Calu3 (cell line): ENCODE measurements around the gene IRF2BPL. TPM values are rescaled to one million over a fixed set of nuclear protein-coding genes. Genes with fewer than 3 reads are reported as not detected.

Source experiments
- BruUV-seq: library from RNA; stranded (reverse); fragments of 400-500 nt; replicated peaks from 2 replicates; lab custom pipeline; 2021; lab: Mats Ljungman, UMichigan
- CTCF ChIA-PET: fragments of 300-600 bp; sonication (Branson Sonifier 250); formaldehyde crosslinking; loops from one replicate; lab custom pipeline; 2022; ENCODE audit warnings: antibody characterized with exemption; lab: Charles Lee
- DNase-seq: peaks from one replicate; pipeline ENCODE4 v3.0.0; 2022
- H3K27ac Mint-ChIP-seq: one replicate; pipeline ENCODE4 v1.8.0; 2022; ENCODE audit warnings: mixed read lengths; ENCODE audit not compliant: unreplicated experiment
- H3K27me3 Mint-ChIP-seq: one replicate; pipeline ENCODE4 v1.8.0; 2022; ENCODE audit warnings: mixed read lengths; ENCODE audit not compliant: unreplicated experiment
- H3K36me3 Mint-ChIP-seq: one replicate; pipeline ENCODE4 v1.8.0; 2022; ENCODE audit warnings: mild to moderate bottlenecking, moderate library complexity, mixed read lengths; ENCODE audit not compliant: insufficient read depth, unreplicated experiment
- H3K4me1 Mint-ChIP-seq: one replicate; pipeline ENCODE4 v1.8.0; 2022; ENCODE audit warnings: mild to moderate bottlenecking, low read depth, mixed read lengths; ENCODE audit not compliant: unreplicated experiment
- H3K4me3 Mint-ChIP-seq: one replicate; pipeline ENCODE4 v1.8.0; 2022; ENCODE audit warnings: mild to moderate bottlenecking, low read depth, moderate library complexity, mixed read lengths; ENCODE audit not compliant: unreplicated experiment
- H3K9me3 Mint-ChIP-seq: one replicate; pipeline ENCODE4 v1.8.0; 2022; ENCODE audit warnings: low read depth, mixed read lengths; ENCODE audit not compliant: unreplicated experiment
- intact Hi-C: fragments of 100-400 bp; cut with micrococcal nuclease; formaldehyde crosslinking; loops from one replicate; pipeline ENCODE4 v1.10.0; 2022; ENCODE audit not compliant: unreplicated experiment
- total RNA-seq: library from RNA; stranded (reverse); gene quantifications from 2 replicates; pipeline ENCODE4 v1.2.3, GENCODE V29; 2022
- TF ChIP-seq, protein P1 (sequence below): fragments of 200-600 bp; IDR thresholded peaks from one replicate; pipeline ENCODE4 v1.8.0; 2022; ENCODE audit warnings: antibody characterized with exemption; ENCODE audit not compliant: unreplicated experiment

The IRF2BPL gene
- total RNA-seq, 1 experiment from 2014 or later = 30.1 TPM

DNA sequence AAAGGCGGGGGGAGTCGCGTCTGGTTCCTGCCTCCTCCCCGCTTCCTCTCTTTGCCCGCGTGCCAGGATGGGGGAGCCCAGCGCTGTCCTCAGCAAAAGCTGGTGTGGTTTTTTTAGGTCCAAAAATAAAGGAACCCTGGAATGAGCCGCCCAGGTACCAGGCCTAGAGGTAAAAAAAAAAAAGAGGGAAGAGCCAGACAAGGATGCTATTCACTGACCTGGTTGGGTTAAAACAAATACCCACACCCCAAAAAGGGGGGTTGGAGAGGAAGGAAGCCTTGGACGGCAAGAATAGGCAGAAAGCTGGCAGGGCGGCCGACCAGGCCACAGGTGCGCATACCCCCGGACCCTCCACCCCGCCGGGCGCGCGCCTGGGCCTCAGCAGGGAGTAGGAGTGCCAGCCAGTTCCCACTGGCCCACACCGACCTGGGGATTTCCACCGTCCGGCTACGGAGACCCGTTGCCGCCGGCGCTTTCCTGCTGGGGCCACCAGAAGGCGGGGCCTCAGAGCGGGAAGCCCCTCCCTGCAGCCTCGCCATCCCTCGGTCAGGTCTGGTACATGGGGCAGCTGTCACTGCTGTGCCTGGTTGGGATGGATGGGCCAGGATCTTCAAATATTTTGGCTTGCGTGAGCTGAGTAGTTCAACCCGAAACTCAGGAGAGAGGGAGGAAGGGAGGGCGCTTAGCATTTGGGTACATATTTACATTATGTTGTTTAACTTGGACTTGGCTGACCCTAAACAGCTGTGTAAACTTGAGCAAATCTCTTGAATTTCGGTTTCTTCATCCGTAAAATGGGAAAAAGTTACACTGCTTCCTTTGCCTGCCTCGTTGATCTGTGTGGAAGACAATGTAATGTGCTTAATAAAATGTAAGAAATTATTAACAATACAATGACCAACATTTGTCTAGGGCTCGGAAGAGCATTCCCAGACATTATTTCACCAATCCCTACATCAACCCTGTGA, 5.4 kb upstream of the IRF2BPL start:
- BruUV-seq = TSS peak; percentile 62
- Mint-ChIP-seq H3K36me3 (peaks cover 19% of the 10 kb centered on the region), H3K27me3 (no peaks in the 10 kb centered on the region), H3K4me1 (peaks cover 54% of the 10 kb centered on the region), H3K27ac (peak overlapping the region; percentile 62), H3K4me3 (peak overlapping the region; percentile 79), H3K9me3 (no peaks in the 10 kb centered on the region)
- intact Hi-C loops = loop anchor here (1.0 kb wide), 1 partner anchor 36 kb away; no protein-coding TSS in a partner anchor
- TF ChIP-seq, protein P1, sequence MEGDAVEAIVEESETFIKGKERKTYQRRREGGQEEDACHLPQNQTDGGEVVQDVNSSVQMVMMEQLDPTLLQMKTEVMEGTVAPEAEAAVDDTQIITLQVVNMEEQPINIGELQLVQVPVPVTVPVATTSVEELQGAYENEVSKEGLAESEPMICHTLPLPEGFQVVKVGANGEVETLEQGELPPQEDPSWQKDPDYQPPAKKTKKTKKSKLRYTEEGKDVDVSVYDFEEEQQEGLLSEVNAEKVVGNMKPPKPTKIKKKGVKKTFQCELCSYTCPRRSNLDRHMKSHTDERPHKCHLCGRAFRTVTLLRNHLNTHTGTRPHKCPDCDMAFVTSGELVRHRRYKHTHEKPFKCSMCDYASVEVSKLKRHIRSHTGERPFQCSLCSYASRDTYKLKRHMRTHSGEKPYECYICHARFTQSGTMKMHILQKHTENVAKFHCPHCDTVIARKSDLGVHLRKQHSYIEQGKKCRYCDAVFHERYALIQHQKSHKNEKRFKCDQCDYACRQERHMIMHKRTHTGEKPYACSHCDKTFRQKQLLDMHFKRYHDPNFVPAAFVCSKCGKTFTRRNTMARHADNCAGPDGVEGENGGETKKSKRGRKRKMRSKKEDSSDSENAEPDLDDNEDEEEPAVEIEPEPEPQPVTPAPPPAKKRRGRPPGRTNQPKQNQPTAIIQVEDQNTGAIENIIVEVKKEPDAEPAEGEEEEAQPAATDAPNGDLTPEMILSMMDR = no peak
- CTCF ChIA-PET = interaction anchor here (0.7 to 1.4 kb wide), 3 partner anchors 9 to 149 kb away, joined by 3 to 4 read pairs (median 3); no protein-coding TSS in a partner anchor
- peak; percentile 92 for DNase-seq

DNA sequence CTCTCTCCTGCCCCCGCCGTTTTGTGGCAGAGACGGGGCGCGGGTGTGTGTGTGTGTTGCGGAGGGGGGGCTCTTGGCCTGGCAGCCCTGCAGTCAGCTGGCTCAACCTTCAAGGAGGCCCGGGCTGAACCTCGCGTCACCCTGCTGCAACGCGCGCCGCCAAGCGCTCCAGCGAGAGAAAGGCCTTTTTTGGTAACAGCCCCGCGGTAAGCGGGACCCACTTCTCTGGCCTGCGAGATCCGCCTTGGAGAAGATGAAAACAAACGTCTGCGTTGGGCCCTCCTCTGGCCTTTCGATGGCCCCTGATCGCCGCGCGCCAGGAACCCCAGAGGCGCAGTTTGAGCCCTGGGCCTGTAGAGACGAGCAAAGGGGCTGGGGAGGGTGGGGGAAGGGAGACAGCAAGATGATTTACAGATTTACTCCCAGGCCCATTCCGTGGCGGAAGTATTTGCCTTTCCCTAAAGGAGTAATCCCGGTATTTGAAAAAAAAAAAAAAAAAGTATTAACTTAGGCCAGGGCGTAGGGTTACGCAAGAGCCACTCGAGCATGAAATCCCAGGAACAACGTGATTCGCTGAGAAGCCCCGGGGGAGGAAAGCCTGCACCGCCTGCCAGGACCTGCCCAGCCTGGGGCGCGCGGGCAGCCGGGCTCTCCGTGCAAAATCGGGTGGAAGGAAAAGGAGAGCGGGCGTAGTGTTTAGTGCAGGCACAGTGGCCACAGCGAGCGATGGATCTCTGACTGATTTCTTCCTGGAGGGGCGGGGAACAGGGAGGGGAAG, 4.5 kb upstream of the IRF2BPL start:
- H3K4me1 Mint-ChIP-seq = peaks cover 52% of the 10 kb centered on the region
- intact Hi-C loops = loop anchor here (1.0 kb wide), 1 partner anchor 37 kb away; no protein-coding TSS in a partner anchor
- peak; percentile 85 for DNase-seq
- H3K27ac Mint-ChIP-seq = peak overlapping the region; percentile 62
- TF ChIP-seq, protein P1 = no peak
- CTCF ChIA-PET = interaction anchor here (1.4 kb wide), 1 partner anchor 10 kb away, joined by 3 read pairs; no protein-coding TSS in a partner anchor
- BruUV-seq = TSS peak; percentile 51
- no peaks in the 10 kb centered on the region for H3K9me3 Mint-ChIP-seq
- no peaks in the 10 kb centered on the region for H3K27me3 Mint-ChIP-seq
- H3K4me3 Mint-ChIP-seq = peak overlapping the region; percentile 79
- H3K36me3 Mint-ChIP-seq = peaks cover 27% of the 10 kb centered on the region

DNA sequence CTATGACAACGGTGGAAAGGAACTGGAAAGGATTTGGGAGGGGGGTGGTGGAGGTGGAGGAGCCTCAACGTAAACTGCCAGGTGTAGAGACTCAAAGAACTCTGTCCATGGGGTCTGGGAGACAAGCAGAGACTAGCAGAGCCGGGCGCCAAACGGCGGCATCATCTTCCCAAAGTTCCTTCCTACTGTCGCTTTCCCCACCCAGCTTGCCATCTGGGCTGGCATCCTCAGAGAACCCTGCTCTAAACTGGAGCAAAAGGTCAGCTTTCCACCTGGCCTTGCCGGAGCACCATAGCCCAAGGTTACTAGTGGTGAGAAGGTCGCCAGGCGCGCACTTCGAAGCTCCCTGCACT, 4.0 kb upstream of the IRF2BPL start:
- Mint-ChIP-seq H3K36me3 (peaks cover 32% of the 10 kb centered on the region), H3K4me1 (peaks cover 51% of the 10 kb centered on the region), H3K27me3 (no peaks in the 10 kb centered on the region), H3K27ac (peak overlapping the region; percentile 62), H3K9me3 (no peaks in the 10 kb centered on the region), H3K4me3 (peak overlapping the region; percentile 79)
- DNase-seq = no peak
- intact Hi-C loops = no loop called here
- no TSS peak for BruUV-seq
- CTCF ChIA-PET = no interaction called here
- TF ChIP-seq, protein P1 = no peak

DNA sequence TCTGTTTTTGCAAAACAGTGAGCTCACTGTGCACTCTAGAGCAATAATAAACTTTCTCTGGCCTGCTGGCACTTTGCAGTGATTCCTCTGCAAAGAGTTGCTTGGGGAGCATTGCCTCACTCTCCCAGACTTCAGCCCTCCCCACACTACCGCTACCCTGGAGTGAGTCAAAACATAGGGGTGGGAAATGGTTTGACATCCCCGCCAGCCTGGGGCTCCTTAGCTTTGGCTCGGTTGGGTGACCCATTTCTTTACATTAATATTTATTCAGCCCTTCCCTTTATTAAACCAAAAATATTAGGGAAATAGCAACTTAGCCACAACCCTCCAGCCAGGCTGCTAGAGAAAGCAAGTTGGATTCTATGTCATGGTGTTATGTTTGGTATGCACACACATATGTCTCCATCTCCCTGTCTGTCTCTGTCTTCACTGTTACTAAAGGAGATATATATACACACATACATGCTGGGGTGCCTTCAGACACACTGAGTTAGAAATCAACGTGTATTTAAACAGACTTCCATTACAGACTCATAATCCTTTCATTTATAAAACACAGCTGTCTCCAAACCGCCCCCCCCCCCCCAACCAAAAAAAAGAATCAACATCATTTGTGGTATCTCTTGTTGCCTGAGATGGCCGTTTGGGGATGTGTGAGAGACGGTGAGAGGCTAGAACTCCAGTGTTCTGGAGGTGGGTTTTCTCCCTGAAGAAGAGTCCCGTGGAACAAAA, 3.4 kb upstream of the IRF2BPL start:
- DNase-seq = no peak
- peak overlapping the region; percentile 79 for H3K4me3 Mint-ChIP-seq
- CTCF ChIA-PET = no interaction called here

More for the DNA sequence above, 3.4 kb upstream of the IRF2BPL start:
- Mint-ChIP-seq H3K4me1 (peaks cover 45% of the 10 kb centered on the region), H3K27me3 (no peaks in the 10 kb centered on the region), H3K36me3 (peaks cover 37% of the 10 kb centered on the region), H3K9me3 (no peaks in the 10 kb centered on the region), H3K27ac (peak overlapping the region; percentile 62)
- intact Hi-C loops = no loop called here
- no TSS peak for BruUV-seq
- TF ChIP-seq, protein P1 = no peak
